GM12878 (cell line): Measurements from ENCODE around the gene LTBP2. TPM values are rescaled to one million over a fixed set of nuclear protein-coding genes. Genes with fewer than 3 reads are reported as not detected.

Experiments used
- ATAC-seq: fragments of 200-7000 bp; cut with Tn5 transposase; 3 replicates; pipeline ENCODE4 v1.9.1; 2020; ENCODE audit warnings: mild to moderate bottlenecking, moderate library complexity
- BruUV-seq: library from RNA; stranded (reverse); fragments of 400-500 nt; replicated peaks from 2 replicates; lab custom pipeline; 2021; lab: Mats Ljungman, UMichigan
- CTCF ChIA-PET: fragments of 300-600 bp; sonication (Branson Sonifier 250); formaldehyde crosslinking; extraction: SDS; loops from one replicate; lab custom pipeline; 2021; ENCODE audit warnings: inconsistent platforms; lab: Yijun Ruan, JAX
- POLR2A ChIA-PET: fragments of 350-600 bp; formaldehyde crosslinking; extraction: SDS; loops from one replicate; lab custom pipeline; 2021; ENCODE audit warnings: inconsistent platforms; lab: Charles Lee
- RAD21 ChIA-PET: fragments of 300-600 bp; sonication (Branson Sonifier 250); formaldehyde crosslinking; loops from one replicate; lab custom pipeline; 2023; ENCODE audit warnings: antibody characterized with exemption; ENCODE audit not compliant: unreplicated experiment; lab: Charles Lee
- SMC1A ChIA-PET: fragments of 300-600 bp; sonication (Branson Sonifier 250); formaldehyde crosslinking; loops from one replicate; lab custom pipeline; 2023; ENCODE audit not compliant: unreplicated experiment, uncharacterized antibody; lab: Charles Lee
- DNase-seq: peaks from one replicate; pipeline ENCODE4 v3.0.0-alpha.2; 2011; ENCODE audit warnings: low read depth, low spot score
- FAIRE-seq: peaks from 3 replicates; lab custom pipeline; 2011; peaks lifted over from hg19 to GRCh38; lab: Jason Lieb, UNC
- H2AFZ ChIP-seq: 2 replicates; pipeline ENCODE4 v1.6.0; 2011; ENCODE audit warnings: low read depth, low read length, control low read depth; ENCODE audit not compliant: control insufficient read depth
- H3K27ac ChIP-seq: 2 replicates; pipeline ENCODE4 v1.5.1; 2011; ENCODE audit warnings: control low read depth; ENCODE audit not compliant: control insufficient read depth, insufficient read depth
- H3K27me3 ChIP-seq, 2 experiments: replicated peaks in 1 of 2; 2 replicates each; pipeline versions ENCODE4 v1.6.0 to v1.6.1; 2011; ENCODE audit warnings: low read length in 1 of 2; ENCODE audit not compliant: control insufficient read depth in 2 of 2, insufficient read depth in 2 of 2
- H3K36me3 ChIP-seq, 2 experiments: 2 replicates each; pipeline ENCODE4 v1.5.1; 2011; ENCODE audit warnings: low read length in 1 of 2; ENCODE audit not compliant: control insufficient read depth in 2 of 2, insufficient read depth in 2 of 2
- H3K4me1 ChIP-seq: 2 replicates; pipeline ENCODE4 v1.6.1; 2011; ENCODE audit warnings: mild to moderate bottlenecking, low read length, moderate library complexity, mixed read lengths; ENCODE audit not compliant: control insufficient read depth, insufficient read depth
- H3K4me2 ChIP-seq: 2 replicates; pipeline ENCODE4 v1.6.0; 2011; ENCODE audit warnings: control low read depth; ENCODE audit not compliant: control insufficient read depth, insufficient read depth
- H3K4me3 ChIP-seq: fragments of 200-600 bp; sonication (generic); 2 replicates; pipeline ENCODE4 v1.5.1; 2016
- H3K79me2 ChIP-seq: 2 replicates; pipeline ENCODE4 v1.6.0; 2011; ENCODE audit warnings: low read length; ENCODE audit not compliant: control insufficient read depth, insufficient read depth
- H3K9ac ChIP-seq: 2 replicates; pipeline ENCODE4 v1.8.0; 2011; ENCODE audit warnings: low read length, control low read depth, mixed read lengths; ENCODE audit not compliant: control insufficient read depth, insufficient read depth
- H3K9me3 ChIP-seq: replicated peaks from 3 replicates; pipeline ENCODE4 v1.5.1; 2011; ENCODE audit warnings: mild to moderate bottlenecking, low read length; ENCODE audit not compliant: control insufficient read depth, insufficient read depth
- H4K20me1 ChIP-seq: 2 replicates; pipeline ENCODE4 v1.6.0; 2011; ENCODE audit not compliant: control insufficient read depth, insufficient read depth
- ATF7 ChIP-seq: fragments of 450-650 bp; IDR thresholded peaks from 2 replicates; pipeline ENCODE4 v1.6.1; 2016; ENCODE audit warnings: low read depth, mild to moderate bottlenecking
- BMI1 ChIP-seq: fragments of 450-650 bp; IDR thresholded peaks from 2 replicates; pipeline ENCODE4 v1.6.1; 2016; ENCODE audit warnings: mild to moderate bottlenecking, moderate library complexity, borderline replicate concordance
- GATAD2B ChIP-seq: fragments of 450-650 bp; conservative IDR thresholded peaks from 2 replicates; pipeline ENCODE4 v1.6.1; 2017; ENCODE audit warnings: low read depth, mild to moderate bottlenecking, moderate library complexity
- MEF2A ChIP-seq: IDR thresholded peaks from 2 replicates; pipeline ENCODE4 v1.6.1; 2011; ENCODE audit warnings: low read depth, mild to moderate bottlenecking, low read length, moderate library complexity; ENCODE audit not compliant: insufficient read depth
- NR2F1 ChIP-seq: fragments of 450-650 bp; conservative IDR thresholded peaks from 2 replicates; pipeline ENCODE4 v1.6.1; 2017; ENCODE audit warnings: mild to moderate bottlenecking
- NRF1 ChIP-seq: conservative IDR thresholded peaks from 2 replicates; pipeline ENCODE4 v1.6.1; 2011; ENCODE audit warnings: mild to moderate bottlenecking, low read depth, low read length, improper control_type of control experiment
- PAX5 ChIP-seq: IDR thresholded peaks from 2 replicates; pipeline ENCODE4 v1.6.1; 2011; ENCODE audit warnings: low read depth, low read length, borderline replicate concordance
- WGBS: methylation state at CpG from one replicate; pipeline ENCODE4 v1.1.6; 2016; ENCODE audit warnings: low lambda C conversion rate; ENCODE audit not compliant: insufficient replicate concordance, insufficient coverage; ENCODE audit errors: missing lambda C conversion rate; 5-methylcytosine and 5-hydroxymethylcytosine counted together
- in situ Hi-C: fragments of 300-500 bp; cut with MboI; formaldehyde crosslinking; loops from 9 replicates; pipeline ENCODE4 v1.14.3; 2018; ENCODE audit warnings: mixed read lengths
- intact Hi-C: fragments of 100-400 bp; cut with micrococcal nuclease; formaldehyde crosslinking; loops from one replicate; pipeline ENCODE4 v1.14.2; 2022; ENCODE audit not compliant: unreplicated experiment
- polyA plus RNA-seq, 11 experiments: library from polyadenylated mRNA; depleted of rRNA in 4 of 11; unstranded in 6 of 11; stranded (reverse) in 5 of 11; fragments of >200 nt; fragmentation: Nextera tagmentation in 4 of 11; fragmentation: Illumina TruSeq in 1 of 11; extraction: Ambion mirVana in 4 of 11; extraction: Trizol in 1 of 11; gene quantifications; 1 replicate in 1 of 11; 2 replicates in 10 of 11; pipeline versions ENCODE4 v1.2.1 to v1.2.3, GENCODE V29; 2011 to 2016; ENCODE audit warnings: inconsistent platforms in 2 of 11, missing spikeins in 2 of 11, low read depth in 1 of 11
- total RNA-seq, 4 experiments: library from RNA; depleted of rRNA in 3 of 4; stranded (reverse); fragments of >200 nt in 3 of 4; fragmentation: Illumina TruSeq in 1 of 4; extraction: Trizol in 1 of 4; gene quantifications; 2 replicates each; pipeline versions ENCODE4 v1.2.1 to v1.2.3, GENCODE V29; 2013 to 2021
- TF ChIP-seq, protein P1 (sequence below): fragments of 450-650 bp; IDR thresholded peaks from 2 replicates; pipeline ENCODE4 v1.6.1; 2018; ENCODE audit warnings: borderline replicate concordance, mild to moderate bottlenecking; ENCODE audit not compliant: partially characterized antibody
- TF ChIP-seq, protein P2 (sequence below): IDR thresholded peaks from 2 replicates; pipeline ENCODE4 v1.6.1; 2011; ENCODE audit warnings: low read depth, mild to moderate bottlenecking, low read length, moderate library complexity, borderline replicate concordance; ENCODE audit errors: extremely low read depth

The LTBP2 gene
- total and polyA plus RNA-seq, 10 of the 15 experiments (the other 5 are each of a cell fraction or from before 2014, with no cell fraction given): 0.03 to 0.23 (median 0.06) TPM; not detected in 1

DNA sequence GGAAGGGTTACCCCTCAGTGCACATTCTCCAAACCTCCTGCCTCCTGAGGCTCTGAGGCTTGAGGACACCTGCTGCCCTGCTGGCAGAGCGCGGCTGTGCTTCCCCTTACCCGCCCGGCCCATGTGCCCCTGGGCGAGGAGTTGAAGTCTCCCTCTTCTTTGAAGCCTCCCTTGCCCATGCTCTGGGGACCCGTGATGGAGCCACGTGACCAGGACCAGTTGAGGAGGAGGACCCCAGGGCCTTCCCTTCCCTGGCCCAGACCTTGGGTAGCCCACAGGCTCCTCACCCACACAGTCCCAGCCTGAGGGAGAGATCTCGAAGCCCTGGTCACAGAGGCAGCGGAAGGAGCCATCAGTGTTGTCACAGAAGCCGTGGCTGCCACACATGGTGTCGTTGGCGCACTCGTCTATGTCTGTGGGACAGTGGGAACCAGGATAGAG, 105.6 kb downstream of the LTBP2 start (continued):
- TF ChIP-seq, protein P1, sequence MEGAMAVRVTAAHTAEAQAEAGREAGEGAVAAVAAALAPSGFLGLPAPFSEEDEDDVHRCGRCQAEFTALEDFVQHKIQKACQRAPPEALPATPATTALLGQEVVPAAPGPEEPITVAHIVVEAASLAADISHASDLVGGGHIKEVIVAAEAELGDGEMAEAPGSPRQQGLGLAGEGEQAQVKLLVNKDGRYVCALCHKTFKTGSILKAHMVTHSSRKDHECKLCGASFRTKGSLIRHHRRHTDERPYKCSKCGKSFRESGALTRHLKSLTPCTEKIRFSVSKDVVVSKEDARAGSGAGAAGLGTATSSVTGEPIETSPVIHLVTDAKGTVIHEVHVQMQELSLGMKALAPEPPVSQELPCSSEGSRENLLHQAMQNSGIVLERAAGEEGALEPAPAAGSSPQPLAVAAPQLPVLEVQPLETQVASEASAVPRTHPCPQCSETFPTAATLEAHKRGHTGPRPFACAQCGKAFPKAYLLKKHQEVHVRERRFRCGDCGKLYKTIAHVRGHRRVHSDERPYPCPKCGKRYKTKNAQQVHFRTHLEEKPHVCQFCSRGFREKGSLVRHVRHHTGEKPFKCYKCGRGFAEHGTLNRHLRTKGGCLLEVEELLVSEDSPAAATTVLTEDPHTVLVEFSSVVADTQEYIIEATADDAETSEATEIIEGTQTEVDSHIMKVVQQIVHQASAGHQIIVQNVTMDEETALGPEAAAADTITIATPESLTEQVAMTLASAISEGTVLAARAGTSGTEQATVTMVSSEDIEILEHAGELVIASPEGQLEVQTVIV: no peak
- TF ChIP-seq PAX5 (no peak), NR2F1 (no peak), ATF7 (no peak), MEF2A (no peak), GATAD2B (no peak)

DNA sequence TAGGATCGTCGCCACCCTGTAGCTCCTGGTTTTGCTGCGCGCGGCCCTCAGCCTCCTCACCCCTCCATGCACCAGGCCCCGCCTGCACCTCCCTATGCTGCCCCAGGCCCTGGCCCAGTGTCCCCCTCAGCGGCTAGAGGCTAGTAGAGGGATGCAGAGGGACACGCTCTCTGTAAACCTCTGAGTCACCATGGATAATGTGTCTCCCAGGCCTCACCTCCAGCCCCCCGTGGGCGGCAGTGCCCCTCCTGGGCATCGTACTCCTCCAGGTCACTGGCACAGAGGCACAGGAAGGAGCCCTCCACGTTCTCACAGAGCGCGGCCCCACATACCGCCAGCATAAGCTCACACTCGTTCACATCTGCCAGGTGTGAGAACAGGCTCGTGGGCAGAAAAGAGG, 106.2 kb downstream of the LTBP2 start:
- TF ChIP-seq BMI1 (no peak), NRF1 (no peak)
- TF ChIP-seq, protein P2, sequence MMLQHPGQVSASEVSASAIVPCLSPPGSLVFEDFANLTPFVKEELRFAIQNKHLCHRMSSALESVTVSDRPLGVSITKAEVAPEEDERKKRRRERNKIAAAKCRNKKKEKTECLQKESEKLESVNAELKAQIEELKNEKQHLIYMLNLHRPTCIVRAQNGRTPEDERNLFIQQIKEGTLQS: no peak
- H3K4me1 ChIP-seq: no peaks in the 10 kb centered on the region
- no peaks in the 10 kb centered on the region for H3K9me3 ChIP-seq
- intact Hi-C loops: no loop called here
- SMC1A ChIA-PET: no interaction called here
- no peak overlapping the region for H3K9ac ChIP-seq
- ATAC-seq (no peak), FAIRE-seq (no peak), DNase-seq (no peak)
- no peak overlapping the region for H3K4me2 ChIP-seq
- H3K79me2 ChIP-seq: no peaks in the 10 kb centered on the region
- 32% methylated on average over 17 of the region's 17 CpGs for WGBS
- no TSS peak for BruUV-seq
- H3K4me3 ChIP-seq: no peak overlapping the region
- in situ Hi-C loops: no loop called here
- no peaks in the 10 kb centered on the region for H4K20me1 ChIP-seq
- POLR2A ChIA-PET: interaction anchor here (0.6 kb wide), 1 partner anchor 228 kb away, joined by 3 read pairs; no protein-coding TSS in a partner anchor
- RAD21 ChIA-PET: no interaction called here
- CTCF ChIA-PET: interaction anchor here (0.6 kb wide), 1 partner anchor 33 kb away, joined by 4 read pairs; no protein-coding TSS in a partner anchor
- H2AFZ ChIP-seq: no peak overlapping the region
- no peaks in the 10 kb centered on the region; a peak in 1 of 4 replicates for H3K27me3 ChIP-seq
- H3K36me3 ChIP-seq: no peaks in the 10 kb centered on the region
- H3K27ac ChIP-seq: no peak overlapping the region
